ENCODE data around the gene CDK9.

DNA sequence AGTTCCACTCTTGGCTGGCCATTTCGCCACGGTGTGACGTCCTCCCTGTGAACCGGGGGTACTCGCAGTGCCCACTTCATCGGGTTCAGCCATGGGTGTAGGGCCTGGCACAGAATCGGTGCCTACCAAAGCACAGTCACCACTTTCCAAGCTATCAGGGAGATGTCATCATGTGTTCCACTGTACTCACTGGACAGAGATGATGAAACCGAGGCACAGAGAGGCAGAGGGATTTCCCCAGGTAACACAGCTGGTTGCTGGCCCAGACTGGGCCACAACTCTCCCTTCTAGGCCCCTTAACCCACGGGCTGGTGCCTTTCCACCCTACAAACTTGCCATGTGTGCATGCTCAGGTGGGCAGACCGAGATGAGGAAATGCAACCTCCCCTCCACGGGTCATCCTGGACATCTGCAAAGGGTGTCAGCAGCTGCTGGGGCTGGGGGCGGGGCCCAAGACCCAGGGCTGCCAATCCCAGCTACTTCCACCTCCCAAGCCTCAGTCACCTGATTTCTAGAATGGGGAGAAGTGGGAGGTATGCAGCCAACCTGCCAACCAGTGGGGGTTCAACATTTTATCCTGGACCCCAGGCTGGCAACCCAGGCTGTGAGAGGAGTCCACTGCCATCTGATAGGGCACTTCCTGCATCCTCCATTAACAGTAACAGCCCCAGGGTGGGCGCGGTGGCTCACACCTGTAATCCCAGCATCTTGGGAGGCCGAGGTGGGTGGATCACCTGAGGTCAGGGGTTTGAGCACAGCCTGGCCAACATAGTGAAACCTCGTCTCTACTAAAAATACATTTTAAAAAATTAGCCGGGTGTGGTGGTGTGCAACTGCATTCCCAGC is 6.5 kb upstream of the CDK9 start:
- TF ChIP-seq, protein P1, sequence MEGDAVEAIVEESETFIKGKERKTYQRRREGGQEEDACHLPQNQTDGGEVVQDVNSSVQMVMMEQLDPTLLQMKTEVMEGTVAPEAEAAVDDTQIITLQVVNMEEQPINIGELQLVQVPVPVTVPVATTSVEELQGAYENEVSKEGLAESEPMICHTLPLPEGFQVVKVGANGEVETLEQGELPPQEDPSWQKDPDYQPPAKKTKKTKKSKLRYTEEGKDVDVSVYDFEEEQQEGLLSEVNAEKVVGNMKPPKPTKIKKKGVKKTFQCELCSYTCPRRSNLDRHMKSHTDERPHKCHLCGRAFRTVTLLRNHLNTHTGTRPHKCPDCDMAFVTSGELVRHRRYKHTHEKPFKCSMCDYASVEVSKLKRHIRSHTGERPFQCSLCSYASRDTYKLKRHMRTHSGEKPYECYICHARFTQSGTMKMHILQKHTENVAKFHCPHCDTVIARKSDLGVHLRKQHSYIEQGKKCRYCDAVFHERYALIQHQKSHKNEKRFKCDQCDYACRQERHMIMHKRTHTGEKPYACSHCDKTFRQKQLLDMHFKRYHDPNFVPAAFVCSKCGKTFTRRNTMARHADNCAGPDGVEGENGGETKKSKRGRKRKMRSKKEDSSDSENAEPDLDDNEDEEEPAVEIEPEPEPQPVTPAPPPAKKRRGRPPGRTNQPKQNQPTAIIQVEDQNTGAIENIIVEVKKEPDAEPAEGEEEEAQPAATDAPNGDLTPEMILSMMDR (IDR thresholded peaks at IDR 0.05): no peak
- no peak for TF ChIP-seq POLR2A (IDR thresholded peaks at IDR 0.05)

Data from esophagus squamous epithelium (tissue), 4 donors.